Calu3 (cell line): ENCODE data around the gene RCCD1. TPM values are rescaled to one million over a fixed set of nuclear protein-coding genes. Genes with fewer than 3 reads are reported as not detected.

ENCODE experiments used
- BruUV-seq: library from RNA; stranded (reverse); fragments of 400-500 nt; replicated peaks from 2 replicates; lab custom pipeline; 2021; lab: Mats Ljungman, UMichigan
- CTCF ChIA-PET: fragments of 300-600 bp; sonication (Branson Sonifier 250); formaldehyde crosslinking; loops from one replicate; lab custom pipeline; 2022; ENCODE audit warnings: antibody characterized with exemption; lab: Charles Lee
- DNase-seq: peaks from one replicate; pipeline ENCODE4 v3.0.0; 2022
- H3K27ac Mint-ChIP-seq: one replicate; pipeline ENCODE4 v1.8.0; 2022; ENCODE audit warnings: mixed read lengths; ENCODE audit not compliant: unreplicated experiment
- H3K27me3 Mint-ChIP-seq: one replicate; pipeline ENCODE4 v1.8.0; 2022; ENCODE audit warnings: mixed read lengths; ENCODE audit not compliant: unreplicated experiment
- H3K36me3 Mint-ChIP-seq: one replicate; pipeline ENCODE4 v1.8.0; 2022; ENCODE audit warnings: mild to moderate bottlenecking, moderate library complexity, mixed read lengths; ENCODE audit not compliant: insufficient read depth, unreplicated experiment
- H3K4me1 Mint-ChIP-seq: one replicate; pipeline ENCODE4 v1.8.0; 2022; ENCODE audit warnings: mild to moderate bottlenecking, low read depth, mixed read lengths; ENCODE audit not compliant: unreplicated experiment
- H3K4me3 Mint-ChIP-seq: one replicate; pipeline ENCODE4 v1.8.0; 2022; ENCODE audit warnings: mild to moderate bottlenecking, low read depth, moderate library complexity, mixed read lengths; ENCODE audit not compliant: unreplicated experiment
- H3K9me3 Mint-ChIP-seq: one replicate; pipeline ENCODE4 v1.8.0; 2022; ENCODE audit warnings: low read depth, mixed read lengths; ENCODE audit not compliant: unreplicated experiment
- intact Hi-C: fragments of 100-400 bp; cut with micrococcal nuclease; formaldehyde crosslinking; loops from one replicate; pipeline ENCODE4 v1.10.0; 2022; ENCODE audit not compliant: unreplicated experiment
- total RNA-seq: library from RNA; stranded (reverse); gene quantifications from 2 replicates; pipeline ENCODE4 v1.2.3, GENCODE V29; 2022
- TF ChIP-seq, protein P1 (sequence below): fragments of 200-600 bp; IDR thresholded peaks from one replicate; pipeline ENCODE4 v1.8.0; 2022; ENCODE audit warnings: antibody characterized with exemption; ENCODE audit not compliant: unreplicated experiment

The RCCD1 gene
- total RNA-seq, 1 experiment from 2014 or later = 42.6 TPM

DNA sequence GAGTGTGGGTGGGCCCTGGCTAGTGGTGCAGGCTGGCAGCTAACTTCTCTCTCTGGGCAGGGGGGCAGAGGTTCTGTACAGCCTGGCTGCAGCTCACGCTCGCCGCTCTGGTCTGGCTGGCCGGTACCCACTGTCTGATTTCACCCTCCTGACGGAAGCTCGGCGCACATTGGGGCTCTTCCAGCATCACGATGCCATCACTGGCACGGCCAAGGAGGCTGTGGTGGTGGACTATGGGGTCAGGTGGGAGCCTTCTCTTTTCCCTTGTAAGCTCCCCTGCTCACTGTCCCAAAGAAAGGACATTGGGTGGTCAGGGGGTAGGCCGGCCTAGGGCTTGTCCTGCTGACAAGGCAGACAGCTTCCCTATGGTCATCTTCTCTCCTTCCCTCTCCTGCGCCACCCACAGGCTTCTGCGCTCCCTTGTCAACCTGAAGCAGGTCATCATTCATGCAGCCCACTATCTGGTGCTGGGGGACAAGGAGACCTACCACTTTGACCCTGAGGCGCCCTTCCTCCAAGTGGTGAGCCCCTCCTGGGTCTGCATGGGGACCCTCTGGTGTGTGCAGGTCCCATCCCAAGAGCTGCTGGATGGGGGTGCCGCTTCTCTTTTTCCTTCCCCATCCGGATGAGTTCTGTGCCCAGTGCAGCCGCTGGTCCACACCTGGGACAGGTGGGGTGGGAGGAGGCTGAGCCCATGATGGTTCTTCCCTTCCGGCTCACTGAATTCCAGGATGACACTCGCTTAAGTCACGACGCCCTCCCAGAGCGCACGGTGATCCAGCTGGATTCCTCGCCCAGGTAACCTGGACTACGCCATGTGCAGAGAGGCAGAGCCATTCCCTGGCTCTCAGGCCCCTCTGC is 44.0 kb upstream of the RCCD1 start:
- BruUV-seq = no TSS peak
- H3K4me1 Mint-ChIP-seq = no peaks in the 10 kb centered on the region
- DNase-seq = no peak
- no peak overlapping the region for H3K4me3 Mint-ChIP-seq
- peaks cover 21% of the 10 kb centered on the region for H3K36me3 Mint-ChIP-seq
- intact Hi-C loops = no loop called here
- no peaks in the 10 kb centered on the region for H3K9me3 Mint-ChIP-seq
- no peaks in the 10 kb centered on the region for H3K27me3 Mint-ChIP-seq
- CTCF ChIA-PET = no interaction called here
- H3K27ac Mint-ChIP-seq = no peak overlapping the region
- TF ChIP-seq, protein P1, sequence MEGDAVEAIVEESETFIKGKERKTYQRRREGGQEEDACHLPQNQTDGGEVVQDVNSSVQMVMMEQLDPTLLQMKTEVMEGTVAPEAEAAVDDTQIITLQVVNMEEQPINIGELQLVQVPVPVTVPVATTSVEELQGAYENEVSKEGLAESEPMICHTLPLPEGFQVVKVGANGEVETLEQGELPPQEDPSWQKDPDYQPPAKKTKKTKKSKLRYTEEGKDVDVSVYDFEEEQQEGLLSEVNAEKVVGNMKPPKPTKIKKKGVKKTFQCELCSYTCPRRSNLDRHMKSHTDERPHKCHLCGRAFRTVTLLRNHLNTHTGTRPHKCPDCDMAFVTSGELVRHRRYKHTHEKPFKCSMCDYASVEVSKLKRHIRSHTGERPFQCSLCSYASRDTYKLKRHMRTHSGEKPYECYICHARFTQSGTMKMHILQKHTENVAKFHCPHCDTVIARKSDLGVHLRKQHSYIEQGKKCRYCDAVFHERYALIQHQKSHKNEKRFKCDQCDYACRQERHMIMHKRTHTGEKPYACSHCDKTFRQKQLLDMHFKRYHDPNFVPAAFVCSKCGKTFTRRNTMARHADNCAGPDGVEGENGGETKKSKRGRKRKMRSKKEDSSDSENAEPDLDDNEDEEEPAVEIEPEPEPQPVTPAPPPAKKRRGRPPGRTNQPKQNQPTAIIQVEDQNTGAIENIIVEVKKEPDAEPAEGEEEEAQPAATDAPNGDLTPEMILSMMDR = no peak

- Mint-ChIP-seq H3K36me3 (peaks cover 21% of the 10 kb centered on the region), H3K27ac (no peak overlapping the region), H3K4me3 (no peak overlapping the region), H3K4me1 (no peaks in the 10 kb centered on the region), H3K9me3 (no peaks in the 10 kb centered on the region), H3K27me3 (no peaks in the 10 kb centered on the region)
- TF ChIP-seq, protein P1 = no peak
- BruUV-seq = no TSS peak
- intact Hi-C loops = no loop called here
- DNase-seq = no peak
- CTCF ChIA-PET = no interaction called here
Observed at GRCh38 chr15:90911302-90911623, 43.4 kb upstream of the RCCD1 start.

DNA sequence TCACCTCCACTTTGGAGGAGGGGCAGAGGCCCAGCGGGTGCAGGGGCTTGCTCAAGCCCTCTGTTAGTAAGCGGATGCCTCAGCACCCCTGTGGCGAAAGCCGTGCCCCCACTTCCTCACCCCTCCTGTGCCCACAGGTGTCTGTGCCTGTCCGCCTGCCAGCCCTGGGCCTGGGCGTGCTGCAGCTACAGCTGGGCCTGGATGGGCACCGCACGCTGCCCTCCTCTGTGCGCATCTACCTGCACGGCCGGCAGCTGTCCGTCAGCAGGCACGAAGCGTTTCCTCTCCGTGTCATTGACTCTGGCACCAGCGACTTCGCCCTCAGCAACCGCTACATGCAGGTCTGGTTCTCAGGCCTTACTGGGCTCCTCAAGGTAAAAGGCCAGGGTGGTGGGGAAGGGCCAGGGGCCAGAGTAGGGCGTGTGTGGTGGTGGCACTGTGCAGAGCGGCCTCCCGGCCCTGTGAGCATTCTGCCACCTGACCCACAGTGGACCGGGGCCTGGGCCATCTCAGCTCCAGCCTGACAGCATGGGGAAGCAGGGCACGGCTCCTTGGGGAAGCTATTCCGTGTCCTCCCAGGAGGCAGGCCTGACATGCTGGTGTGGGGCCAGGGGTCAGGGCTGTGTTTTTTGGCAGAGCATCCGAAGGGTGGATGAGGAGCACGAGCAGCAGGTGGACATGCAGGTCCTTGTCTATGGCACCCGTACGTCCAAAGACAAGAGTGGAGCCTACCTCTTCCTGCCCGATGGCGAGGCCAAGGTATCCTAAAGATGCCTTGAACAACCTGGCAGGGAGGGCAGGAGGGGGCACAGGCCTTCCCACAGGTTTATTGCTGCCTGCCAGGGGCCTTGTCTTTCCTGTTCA is 42.5 kb upstream of the RCCD1 start:
- CTCF ChIA-PET = no interaction called here

GRCh38 chr15:90912770-90913075 is 42.0 kb upstream of the RCCD1 start:
- no peaks in the 10 kb centered on the region for H3K27me3 Mint-ChIP-seq
- TF ChIP-seq, protein P1 = no peak
- no peaks in the 10 kb centered on the region for H3K4me1 Mint-ChIP-seq
- H3K36me3 Mint-ChIP-seq = peaks cover 21% of the 10 kb centered on the region
- no TSS peak for BruUV-seq
- H3K27ac Mint-ChIP-seq = no peak overlapping the region
- CTCF ChIA-PET = no interaction called here
- no peak overlapping the region for H3K4me3 Mint-ChIP-seq
- intact Hi-C loops = no loop called here
- no peak for DNase-seq
- H3K9me3 Mint-ChIP-seq = no peaks in the 10 kb centered on the region

More for the DNA sequence above, 42.5 kb upstream of the RCCD1 start:
- Mint-ChIP-seq H3K4me1 (no peaks in the 10 kb centered on the region), H3K27ac (no peak overlapping the region), H3K36me3 (peaks cover 21% of the 10 kb centered on the region), H3K4me3 (no peak overlapping the region), H3K9me3 (no peaks in the 10 kb centered on the region), H3K27me3 (no peaks in the 10 kb centered on the region)
- TF ChIP-seq, protein P1 = no peak
- intact Hi-C loops = no loop called here
- no TSS peak for BruUV-seq
- no peak for DNase-seq
